GM21515 (cell line): ENCODE measurements around the gene SNX8.
"Not testable (repeated sequence)": the region's sequence is repeated elsewhere in the genome, so short reads cannot be mapped to it uniquely, and the experiment has no call there.

Experiments used
- ATAC-seq: cut with Tn5 transposase; IDR thresholded peaks from one replicate; pipeline ENCODE4 v1.9.1; 2021; ENCODE audit not compliant: unreplicated experiment

The SNX8 gene, protein sequence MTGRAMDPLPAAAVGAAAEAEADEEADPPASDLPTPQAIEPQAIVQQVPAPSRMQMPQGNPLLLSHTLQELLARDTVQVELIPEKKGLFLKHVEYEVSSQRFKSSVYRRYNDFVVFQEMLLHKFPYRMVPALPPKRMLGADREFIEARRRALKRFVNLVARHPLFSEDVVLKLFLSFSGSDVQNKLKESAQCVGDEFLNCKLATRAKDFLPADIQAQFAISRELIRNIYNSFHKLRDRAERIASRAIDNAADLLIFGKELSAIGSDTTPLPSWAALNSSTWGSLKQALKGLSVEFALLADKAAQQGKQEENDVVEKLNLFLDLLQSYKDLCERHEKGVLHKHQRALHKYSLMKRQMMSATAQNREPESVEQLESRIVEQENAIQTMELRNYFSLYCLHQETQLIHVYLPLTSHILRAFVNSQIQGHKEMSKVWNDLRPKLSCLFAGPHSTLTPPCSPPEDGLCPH

DNA sequence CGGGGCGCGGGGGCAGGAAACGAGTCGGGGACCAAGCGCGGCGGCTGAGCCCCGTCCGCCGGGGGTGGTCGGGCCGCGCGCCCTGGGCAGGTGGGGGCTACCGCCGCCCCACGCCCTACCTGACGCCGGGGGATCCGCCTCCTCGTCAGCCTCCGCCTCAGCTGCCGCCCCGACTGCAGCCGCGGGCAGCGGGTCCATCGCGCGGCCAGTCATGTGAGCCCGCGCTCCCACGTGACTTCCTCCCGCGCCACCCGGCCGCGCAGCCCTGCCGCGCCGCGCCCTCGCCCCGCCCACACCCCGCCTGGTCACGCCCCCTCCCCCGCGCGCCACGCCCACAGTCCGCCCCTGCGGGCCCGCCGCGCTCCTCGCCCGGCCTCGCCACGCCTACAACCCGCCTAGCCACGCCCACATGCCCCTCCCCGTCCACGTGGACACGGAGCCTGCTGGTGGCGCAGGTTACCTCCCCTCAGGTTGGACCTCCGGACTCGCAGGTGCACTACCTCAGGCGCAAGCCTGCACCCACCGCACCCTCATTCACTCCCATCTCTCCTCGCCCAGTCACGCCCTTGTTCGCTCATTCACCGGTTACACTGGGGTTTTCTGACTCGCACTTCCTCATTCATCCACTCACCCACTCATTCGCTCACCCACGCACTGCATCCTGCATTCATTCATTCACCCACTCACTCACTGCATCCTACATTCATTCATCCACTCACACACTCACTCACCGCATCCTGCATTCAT, at the start of gene SNX8:
SNX8 (minus strand) TSS at position 233 of the 747 bp plus-strand sequence; CDS start at position 213, 20 bp downstream.
- ATAC-seq: peak; percentile 75

DNA sequence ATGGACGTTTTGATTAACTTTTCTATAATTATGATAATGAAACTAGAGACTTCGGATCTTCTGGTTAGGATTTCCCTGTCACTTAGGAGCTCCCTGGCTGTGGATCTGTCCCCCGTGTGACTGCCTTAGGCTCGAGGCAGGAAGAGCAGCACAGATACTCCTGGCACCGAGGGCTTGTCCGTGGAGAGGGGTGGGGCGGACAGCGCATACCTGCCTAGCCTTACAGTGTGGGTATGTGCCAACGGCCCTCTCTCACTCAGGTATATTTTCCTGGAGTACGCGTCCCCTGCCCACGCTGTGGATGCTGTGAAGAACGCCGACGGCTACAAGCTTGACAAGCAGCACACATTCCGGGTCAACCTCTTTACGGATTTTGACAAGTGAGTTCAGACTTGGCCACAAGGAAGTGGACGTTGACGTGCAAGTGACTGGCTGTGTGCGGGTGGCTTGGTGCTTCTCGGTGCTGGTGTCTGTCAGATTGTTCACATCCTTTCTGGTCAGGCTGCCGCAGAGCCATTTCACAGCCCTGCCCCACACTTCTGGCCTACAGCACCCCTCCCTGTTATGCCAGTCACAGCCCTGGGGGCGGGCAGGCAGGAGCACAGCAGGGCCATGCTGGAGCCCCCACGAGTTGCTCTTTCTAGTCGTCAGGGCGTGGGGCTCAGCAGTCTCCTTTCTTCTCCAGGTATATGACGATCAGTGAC, 48.3 kb upstream of the SNX8 start:
- no peak for ATAC-seq

DNA sequence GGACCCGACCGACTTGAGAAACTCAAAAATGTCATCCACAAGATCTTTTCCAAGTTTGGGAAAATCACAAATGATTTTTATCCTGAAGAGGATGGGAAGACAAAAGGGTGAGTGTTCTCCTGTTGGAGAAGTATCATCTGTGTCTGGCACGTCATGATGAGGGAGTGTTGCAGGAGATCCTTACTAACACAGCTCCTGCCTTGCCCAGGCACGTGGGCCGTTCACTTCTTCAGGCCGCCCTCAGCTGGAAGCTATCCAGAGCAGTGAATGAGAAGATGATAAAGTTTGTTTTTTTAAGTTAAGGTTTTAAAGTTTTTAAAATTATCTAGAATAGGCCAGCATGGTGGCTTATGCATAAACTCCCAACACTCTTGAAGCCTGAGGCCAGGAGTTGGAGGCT, 46.6 kb upstream of the SNX8 start:
- ATAC-seq: no peak

DNA sequence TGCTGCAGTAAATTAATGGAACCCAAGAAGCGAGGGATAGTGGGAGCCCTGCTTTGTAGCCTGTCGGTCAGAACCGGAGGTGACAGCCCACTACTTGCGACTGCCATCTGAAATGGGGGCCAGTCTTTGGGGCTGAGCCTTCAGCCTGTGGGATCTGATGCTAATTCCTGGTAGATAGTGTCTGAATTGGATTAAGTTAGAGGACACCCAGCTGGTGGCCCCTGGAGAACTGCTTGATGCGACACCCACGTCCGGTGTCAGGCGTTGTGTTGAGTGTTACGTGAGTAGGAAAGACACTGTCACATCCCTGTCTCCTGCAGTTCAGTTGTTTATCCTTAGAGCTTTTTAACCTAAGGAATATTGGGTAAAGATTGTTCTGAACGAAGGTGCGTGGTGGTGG, 45.4 kb upstream of the SNX8 start:
- no peak for ATAC-seq

DNA sequence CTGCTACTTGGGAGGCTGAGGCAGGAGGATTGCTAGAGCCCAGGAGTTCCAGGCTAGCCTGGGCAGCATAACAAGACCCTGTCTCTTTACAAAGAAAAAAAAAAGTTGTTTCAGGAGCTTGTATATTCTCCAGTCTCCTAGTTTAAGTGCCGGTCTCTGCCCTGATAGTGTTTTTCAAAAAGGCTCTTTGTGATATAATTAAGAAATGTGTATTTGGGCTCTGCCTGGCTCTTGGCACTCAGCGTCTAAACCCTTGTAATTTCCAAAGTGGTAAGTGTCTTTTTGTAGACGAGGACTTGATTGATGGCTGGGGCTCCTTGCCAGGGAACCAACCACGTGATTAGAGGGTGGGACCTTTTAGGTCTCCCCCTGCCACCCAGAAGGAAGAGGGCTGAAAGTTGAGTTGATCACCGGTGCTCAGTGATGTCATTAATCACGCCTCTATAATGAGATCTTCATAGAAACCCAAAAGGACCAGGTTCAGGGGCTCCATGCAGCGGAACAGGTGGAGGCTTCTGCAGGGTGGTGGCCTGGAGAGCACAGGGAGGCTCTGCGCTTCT, 44.8 kb upstream of the SNX8 start:
- ATAC-seq: no peak

DNA sequence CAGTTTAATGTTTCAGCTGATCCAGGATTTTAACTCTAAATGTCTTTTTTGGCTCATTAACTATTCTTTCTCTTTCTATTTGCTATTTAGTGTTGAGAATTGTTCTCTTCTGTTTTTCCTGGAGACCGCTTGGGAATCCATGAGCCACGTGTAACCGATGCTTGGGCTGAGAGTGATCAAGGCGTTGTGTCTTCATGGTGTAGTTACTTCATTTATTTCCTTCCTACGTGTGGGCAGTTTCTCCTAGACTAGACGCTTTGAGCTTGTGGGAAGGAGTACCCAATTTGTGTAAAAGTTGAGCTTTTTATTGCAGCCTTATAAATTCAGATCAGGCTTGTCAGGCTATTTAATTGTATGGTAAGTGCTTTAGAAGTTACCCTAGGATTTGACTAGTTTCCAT, 43.3 kb upstream of the SNX8 start:
- ATAC-seq: no peak

DNA sequence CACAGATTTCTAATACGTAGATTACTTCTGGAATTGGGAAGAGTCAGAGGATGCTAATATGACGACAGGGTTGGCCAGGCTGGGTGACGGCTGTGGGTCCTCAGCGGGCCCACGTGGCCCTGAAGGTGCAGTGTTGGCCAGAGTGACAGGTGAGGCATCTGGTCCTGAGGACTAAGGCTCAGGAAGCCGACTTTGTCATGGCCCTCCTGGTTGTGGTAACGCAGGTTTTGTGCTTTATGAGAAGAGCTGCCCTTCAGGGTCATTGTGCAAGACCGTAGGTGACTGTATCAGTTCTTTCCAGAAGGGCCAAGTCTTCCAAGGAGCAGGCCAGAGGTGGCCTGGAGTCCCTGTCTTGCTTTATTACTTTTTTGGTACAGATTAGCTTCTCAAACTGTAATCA, 42.9 kb upstream of the SNX8 start:
- ATAC-seq: no peak

DNA sequence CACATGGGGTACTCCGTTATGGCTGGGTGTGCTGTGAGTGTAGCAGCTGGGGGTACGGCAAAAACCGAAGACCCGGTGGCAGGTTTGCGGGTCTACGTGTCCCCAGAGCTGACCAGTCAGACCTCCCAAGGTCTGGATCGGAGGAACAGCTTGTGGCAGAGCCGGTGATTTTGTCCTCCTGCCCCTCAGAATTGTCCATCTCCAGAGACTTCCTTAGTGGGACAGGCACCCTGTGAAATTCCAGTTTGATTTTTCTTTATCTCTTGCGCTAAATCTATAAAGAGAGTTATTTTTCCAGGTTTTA, 41.4 kb upstream of the SNX8 start:
- ATAC-seq: no peak

DNA sequence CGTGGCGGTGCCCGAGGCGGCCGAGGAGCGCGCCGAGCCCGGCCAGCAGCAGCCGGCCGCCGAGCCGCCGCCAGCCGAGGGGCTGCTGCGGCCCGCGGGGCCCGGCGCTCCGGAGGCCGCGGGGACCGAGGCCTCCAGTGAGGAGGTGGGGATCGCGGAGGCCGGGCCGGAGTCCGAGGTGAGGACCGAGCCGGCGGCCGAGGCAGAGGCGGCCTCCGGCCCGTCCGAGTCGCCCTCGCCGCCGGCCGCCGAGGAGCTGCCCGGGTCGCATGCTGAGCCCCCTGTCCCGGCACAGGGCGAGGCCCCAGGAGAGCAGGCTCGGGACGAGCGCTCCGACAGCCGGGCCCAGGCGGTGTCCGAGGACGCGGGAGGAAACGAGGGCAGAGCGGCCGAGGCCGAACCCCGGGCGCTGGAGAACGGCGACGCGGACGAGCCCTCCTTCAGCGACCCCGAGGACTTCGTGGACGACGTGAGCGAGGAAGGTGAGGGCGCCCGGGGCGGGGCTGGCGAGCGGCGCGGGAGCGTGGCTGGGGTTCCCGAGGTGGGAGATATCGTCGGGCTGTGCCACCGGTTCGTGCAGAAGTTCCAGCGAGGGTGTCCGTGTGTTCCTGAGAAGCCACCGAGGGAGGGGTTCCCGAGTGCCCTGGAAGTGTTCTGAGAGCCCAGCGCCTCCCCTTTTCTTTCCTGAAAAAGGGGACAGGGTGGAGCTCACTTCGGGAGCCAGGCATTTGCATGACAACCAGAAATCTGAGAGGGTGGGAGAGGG, 40.9 kb upstream of the SNX8 start:
- peak; percentile 23 for ATAC-seq

DNA sequence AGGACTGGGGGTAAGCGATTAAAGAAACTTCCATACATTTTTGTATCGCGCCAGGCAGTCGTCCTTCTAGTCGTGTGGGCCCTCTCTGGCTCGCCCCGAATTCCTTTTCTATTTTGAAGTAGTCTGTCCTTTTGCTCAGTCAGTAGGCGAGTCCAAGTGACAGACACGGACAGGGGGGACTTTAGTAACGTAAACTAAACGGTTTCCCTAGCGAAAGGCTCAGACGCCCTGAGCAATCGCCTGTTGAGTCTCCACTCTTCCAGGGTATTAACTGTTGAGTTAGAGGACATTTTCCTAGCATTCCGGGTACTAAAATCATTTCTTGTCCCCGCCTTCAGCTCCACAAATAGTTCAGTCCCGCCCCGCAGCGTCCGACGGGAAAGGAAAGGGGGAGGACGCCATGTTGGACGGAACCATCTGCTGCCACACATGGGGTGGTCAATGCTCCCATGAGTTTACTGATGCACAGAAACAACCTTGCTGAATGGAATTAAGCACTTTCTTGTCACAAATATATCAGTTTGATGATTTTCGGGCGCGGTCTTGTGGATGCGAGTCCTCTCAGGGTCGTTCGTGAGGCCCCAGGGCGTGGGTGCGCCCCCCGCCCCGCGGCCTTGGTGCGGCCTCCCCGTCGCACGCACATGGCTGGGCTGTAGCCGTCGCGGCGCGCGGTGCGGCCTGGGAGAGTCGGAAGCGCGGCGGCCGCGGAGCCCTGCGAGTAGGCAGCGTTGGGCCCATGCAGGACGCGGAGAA, 40.1 kb upstream of the SNX8 start, which contains the start of gene EIF3B:
EIF3B (plus strand) TSS at position 642 of the 753 bp plus-strand sequence; CDS start at position 737, 95 bp downstream.
- peak; percentile 82 for ATAC-seq

DNA sequence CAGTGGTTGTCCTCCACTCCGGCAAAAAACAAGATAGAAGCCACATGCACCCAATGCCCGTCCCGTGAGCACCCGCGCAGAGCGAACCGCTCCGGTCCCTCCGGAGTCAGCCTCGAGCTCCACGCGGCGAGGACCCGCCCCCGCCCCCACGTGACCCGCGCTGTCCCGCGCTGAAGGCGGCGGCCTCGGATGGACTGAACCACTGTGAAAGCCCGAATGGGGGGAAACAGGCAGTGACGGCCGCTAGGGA, 39.6 kb upstream of the SNX8 start:
- peak; percentile 49 for ATAC-seq

DNA sequence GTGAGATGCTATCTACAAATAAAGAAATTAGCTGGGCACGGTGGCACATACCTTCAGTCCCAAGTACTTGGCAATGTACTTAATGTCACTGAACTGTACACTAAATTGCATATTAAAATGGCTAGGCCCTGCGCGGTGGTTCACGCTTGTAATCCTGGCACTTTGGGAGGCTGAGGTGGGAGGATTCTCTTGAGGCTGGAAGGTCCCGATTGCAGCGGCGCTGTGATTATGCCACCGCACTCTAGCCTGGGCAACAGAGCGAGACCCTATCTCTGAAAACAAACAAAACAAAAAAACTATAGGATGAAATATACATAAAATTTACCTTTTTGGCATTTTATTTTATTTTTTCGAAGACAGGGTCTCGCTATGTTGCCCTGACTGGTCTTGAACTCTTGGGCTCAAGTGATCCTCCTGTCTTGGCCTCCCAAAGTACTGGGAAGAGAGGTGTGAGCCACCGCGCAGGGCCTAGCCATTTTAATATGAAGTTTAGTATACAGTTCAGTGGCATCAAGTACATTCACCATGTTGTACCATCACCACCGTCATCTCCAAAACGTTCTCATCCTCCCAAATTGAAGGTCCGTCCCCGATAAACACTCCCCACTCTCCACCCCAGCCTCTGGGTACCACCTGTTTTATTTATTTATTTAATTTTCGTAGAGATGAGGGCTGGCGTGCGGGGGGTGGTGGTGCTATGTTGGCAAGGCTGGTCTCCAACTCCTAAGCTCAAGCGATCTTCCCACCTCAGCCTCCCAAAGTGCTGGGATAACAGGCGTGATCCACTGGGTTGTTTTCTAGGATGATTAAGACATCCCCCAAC, 39.1 kb upstream of the SNX8 start:
- ATAC-seq: no peak

DNA sequence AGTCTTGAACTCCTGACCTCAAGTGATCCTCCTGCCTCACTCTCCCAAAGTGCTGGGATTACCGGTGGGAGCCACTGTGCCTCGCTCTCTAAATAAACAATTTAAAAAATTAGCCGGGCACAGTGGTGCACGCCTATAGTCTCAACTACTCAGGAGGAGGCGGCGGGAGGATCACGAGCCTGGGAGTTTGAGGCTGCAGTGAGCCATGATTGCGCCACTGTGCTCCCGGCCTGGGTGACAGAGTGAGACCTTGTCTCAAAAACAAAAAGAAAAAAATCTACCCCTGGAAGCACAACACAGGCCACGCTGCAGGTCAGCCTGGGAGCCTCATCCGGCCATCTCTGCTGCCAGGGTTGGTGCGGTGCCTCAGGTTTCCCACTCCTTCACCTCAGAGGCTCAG, 36.6 kb upstream of the SNX8 start:
- ATAC-seq: no peak

DNA sequence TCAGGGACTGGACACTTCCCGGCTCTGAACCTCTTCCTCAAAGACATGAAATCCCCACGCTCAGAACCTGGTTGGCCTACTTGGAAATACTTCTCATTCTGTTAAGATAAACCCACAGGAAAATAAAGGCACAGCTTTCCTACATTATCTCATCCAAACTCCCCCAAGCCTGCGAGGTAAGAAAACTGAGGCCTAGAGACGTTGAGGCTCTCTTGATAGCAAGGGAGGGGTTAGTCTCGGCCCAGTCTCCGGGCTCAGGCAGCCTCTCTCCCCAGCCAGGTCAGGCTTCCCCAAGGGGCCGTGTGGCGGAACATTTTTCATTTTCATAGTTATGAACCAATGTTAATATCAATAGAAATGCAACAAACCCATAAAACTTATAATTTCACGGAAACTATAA, 35.8 kb upstream of the SNX8 start:
- no peak for ATAC-seq

DNA sequence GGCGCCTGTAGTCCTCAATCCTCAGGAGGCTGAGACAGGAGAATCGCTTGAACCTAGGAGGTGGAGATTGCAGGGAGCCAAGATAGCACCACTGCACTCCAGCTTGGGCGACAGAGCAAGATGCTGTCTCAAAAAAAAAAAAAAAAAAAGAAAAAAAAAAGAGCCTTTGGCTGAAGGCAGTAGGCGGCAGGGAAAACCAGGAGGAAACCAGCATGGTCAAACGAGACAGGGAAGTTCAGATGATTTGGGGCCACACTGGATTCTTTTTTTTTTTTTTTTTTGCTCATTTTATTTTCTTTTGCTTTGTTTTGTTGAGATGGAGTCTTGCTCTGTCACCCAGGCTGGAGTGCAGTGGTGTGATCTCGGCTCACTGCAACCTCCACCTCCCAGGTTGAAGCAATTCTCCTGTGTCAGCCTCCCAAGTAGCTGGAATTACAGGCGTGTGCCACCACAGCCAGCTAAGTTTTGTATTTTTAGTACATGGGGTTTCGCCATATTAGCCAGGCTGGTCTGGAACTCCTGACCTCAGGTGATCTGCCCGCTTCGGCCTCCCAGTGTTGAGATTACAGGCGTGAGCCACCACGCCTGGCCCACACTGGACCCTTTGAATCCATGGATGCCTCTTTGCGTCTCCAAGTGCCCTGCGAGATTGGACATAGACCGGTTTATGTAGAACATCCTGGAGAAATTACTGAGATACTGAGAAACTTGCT, 33.3 kb upstream of the SNX8 start:
- not testable (repeated sequence) for ATAC-seq

DNA sequence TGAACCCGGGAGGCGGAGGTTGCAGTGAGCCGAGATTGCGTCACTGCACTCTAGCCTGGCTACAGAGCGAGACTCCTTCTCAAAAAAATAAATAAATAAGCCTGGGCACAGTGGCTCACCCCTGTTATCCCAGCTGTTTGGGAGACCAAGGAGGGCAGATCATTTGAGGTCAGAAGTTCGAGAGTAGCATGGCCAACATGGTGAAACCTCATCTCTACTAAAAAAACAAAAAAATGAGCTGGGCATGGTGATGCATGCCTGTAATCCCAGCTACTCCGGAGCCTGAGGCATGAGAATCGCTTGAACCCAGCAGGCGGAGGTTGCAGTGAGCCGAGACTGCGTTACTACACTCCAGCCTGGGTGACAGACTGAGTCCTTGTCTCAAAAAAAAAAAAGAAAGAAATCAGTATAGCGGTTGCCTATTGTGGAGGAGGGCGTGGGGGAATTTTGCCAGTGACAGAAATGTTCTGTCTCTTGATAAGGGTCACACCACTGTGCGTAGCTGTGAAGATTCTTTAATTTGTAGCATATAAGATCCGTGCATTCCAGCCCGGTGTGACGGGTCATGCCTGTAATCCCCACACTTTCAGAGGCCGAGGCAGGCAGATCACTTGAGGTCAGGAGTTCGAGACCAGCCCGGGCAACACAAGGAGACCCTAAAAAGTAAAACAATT, 22.5 kb upstream of the SNX8 start:
- no peak for ATAC-seq

DNA sequence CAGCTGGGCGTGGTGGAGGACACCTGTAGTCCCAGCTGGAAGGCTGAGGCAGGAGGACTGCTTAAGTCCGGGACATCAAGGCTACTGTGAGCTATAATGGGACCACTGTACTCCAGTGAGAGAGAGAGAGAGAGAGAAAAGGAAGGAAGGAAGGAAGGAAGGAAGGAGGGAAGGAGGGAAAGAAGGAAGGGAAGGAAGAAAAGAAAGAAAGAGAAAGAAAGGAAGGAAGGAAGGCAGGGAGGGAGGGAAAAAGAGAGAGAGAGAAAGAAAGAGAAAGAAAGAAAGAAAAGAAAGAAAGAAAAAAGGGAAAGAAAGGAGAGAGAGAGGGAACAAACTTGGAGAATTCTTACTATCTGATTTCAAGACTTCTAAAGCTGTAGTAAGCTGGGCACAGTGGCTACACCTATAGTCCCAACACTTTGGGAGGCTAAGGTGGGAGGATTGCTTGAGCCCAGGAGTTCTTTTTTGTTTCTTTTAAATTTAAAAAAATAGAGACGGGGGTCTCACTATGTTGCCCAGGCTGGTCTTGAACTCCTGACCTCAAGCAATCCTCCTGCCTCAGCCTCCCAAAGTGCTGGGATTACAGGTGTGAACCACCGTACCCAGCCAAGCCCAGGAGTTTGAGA, 18.5 kb upstream of the SNX8 start:
- ATAC-seq: not testable (repeated sequence)

DNA sequence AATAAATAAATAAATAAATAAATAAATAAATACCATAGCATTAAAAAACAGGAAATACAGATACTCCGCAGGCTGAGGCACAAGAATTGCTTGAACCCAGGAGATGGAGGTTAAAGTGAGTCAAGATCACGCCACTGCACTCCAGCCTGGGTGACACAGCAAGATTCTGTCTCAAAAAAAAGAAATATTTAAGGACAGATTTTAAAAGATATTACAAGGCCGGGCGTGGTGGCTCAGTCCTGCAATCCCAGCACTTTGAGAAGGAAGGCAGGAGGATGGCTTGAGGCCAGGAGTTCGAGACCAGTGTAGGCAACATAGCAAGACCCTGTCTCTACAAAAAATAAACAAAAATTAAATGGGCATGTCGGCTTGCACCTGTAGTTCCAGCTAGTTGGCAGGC, 17.5 kb upstream of the SNX8 start:
- no peak for ATAC-seq
